ENCODE data around the gene ITIH4. TPM values are rescaled to one million over a fixed set of nuclear protein-coding genes. Genes with fewer than 3 reads are reported as not detected.

Gene ITIH4
- total and polyA plus RNA-seq, 2 of the 13 experiments (the other 11 are each of a cell fraction or from before 2014, with no cell fraction given), result 2.7 to 5.3 TPM

GRCh38 chr3:52786330-52787215 lies 43.9 kb downstream of the ITIH4 start (continued):
- TF ChIP-seq REST (IDR thresholded peaks at IDR 0.05; ENCODE audit: borderline replicate concordance in 1 of 2, low read depth in 1 of 2, low read length in 2 of 2), result 0 out of 4 replicates have a peak, but pooled peaks of 1 of the 2 experiments have one; percentile 9
- TF ChIP-seq EHMT2 (IDR thresholded peaks at IDR 0.05; ENCODE audit: borderline replicate concordance, low read depth, low read length), result no peak
- TF ChIP-seq SKI (IDR thresholded peaks at IDR 0.05; ENCODE audit: partially characterized antibody), result peak; percentile 11
- 0 out of 2 replicates have a peak, but pooled peaks have one; percentile 37 for TF ChIP-seq ZBTB42 (CRISPR knock-in tag; IDR thresholded peaks at IDR 0.05)
- no peak for TF ChIP-seq ZNF382 (CRISPR knock-in tag; IDR thresholded peaks at IDR 0.05; ENCODE audit: borderline replicate concordance)
- no peak for TF ChIP-seq LCORL (IDR thresholded peaks at IDR 0.05)
- peak; percentile 82 for TF ChIP-seq LCORL (CRISPR knock-in tag; IDR thresholded peaks at IDR 0.05)
- TF ChIP-seq ZZZ3 (CRISPR knock-in tag; IDR thresholded peaks at IDR 0.05; ENCODE audit: borderline replicate concordance), result no peak
- peak in 1 of 2 experiments; percentile 29; a peak in 1 of 4 replicates for TF ChIP-seq HMGXB4 (CRISPR knock-in tag; IDR thresholded peaks at IDR 0.05; ENCODE audit: borderline replicate concordance in 1 of 2, low read depth in 1 of 2)
- 0 out of 2 replicates have a peak, but pooled peaks have one; percentile 22 for TF ChIP-seq BCL6 (CRISPR knock-in tag; IDR thresholded peaks at IDR 0.05)
- TF ChIP-seq SALL2 (CRISPR knock-in tag; IDR thresholded peaks at IDR 0.05), result 0 out of 2 replicates have a peak, but pooled peaks have one; percentile 27
- TF ChIP-seq NR2F6 (IDR thresholded peaks at IDR 0.05), result peak; percentile 89
- peak; percentile 96 for TF ChIP-seq NR2F6 (CRISPR knock-in tag; IDR thresholded peaks at IDR 0.05)
- peak; percentile 71; the same call in 1 of the 2 replicates for TF ChIP-seq IRF2 (CRISPR knock-in tag; IDR thresholded peaks at IDR 0.05)
- TF ChIP-seq ZNF792 (CRISPR knock-in tag; IDR thresholded peaks at IDR 0.05), result peak; percentile 77; the same call in 1 of the 2 replicates
- TF ChIP-seq PITX1 (CRISPR knock-in tag; IDR thresholded peaks at IDR 0.05), result peak; percentile 86
- no peak for TF ChIP-seq ZNF282 (IDR thresholded peaks at IDR 0.05; ENCODE audit: partially characterized antibody)
- TF ChIP-seq TFE3 (CRISPR knock-in tag; IDR thresholded peaks at IDR 0.05), result 0 out of 2 replicates have a peak, but pooled peaks have one; percentile 52
- peak; percentile 67; the same call in 1 of the 2 replicates for TF ChIP-seq GATAD2A (CRISPR knock-in tag; IDR thresholded peaks at IDR 0.05)
- peak; percentile 40; the same call in 1 of the 2 replicates for TF ChIP-seq HOMEZ (CRISPR knock-in tag; IDR thresholded peaks at IDR 0.05; ENCODE audit: low read depth)

Data from HepG2 (cell line).